B cell (primary cell): ENCODE results near the gene IGF1R. TPM values are rescaled to one million over a fixed set of nuclear protein-coding genes. Genes with fewer than 3 reads are reported as not detected.

Experiments
- ATAC-seq: fragments of 200-7000 bp; cut with Tn5 transposase; one replicate; pipeline ENCODE4 v1.10.0; 2021; ENCODE audit warnings: low read depth, mild to moderate bottlenecking, moderate number of reproducible peaks, moderate library complexity
- CTCF ChIA-PET: fragments of 350-600 bp; sonication (Branson Sonifier 250); formaldehyde crosslinking; loops from one replicate; lab custom pipeline; 2021; ENCODE audit warnings: antibody characterized with exemption, inconsistent platforms; lab: Charles Lee
- POLR2A ChIA-PET: fragments of 350-600 bp; sonication (Branson Sonifier 250); formaldehyde crosslinking; loops from one replicate; lab custom pipeline; 2021; ENCODE audit warnings: antibody characterized with exemption; lab: Charles Lee
- DNase-seq: peaks from one replicate; pipeline ENCODE4 v3.0.0; 2013
- H2AFZ ChIP-seq: 2 replicates; pipeline ENCODE4 v1.6.1; 2012; ENCODE audit warnings: mild to moderate bottlenecking, low read depth, low read length; ENCODE audit not compliant: insufficient read depth, poor library complexity, severe bottlenecking
- H3K27ac ChIP-seq, 2 donors: 1 replicate in 1 of 2; 2 replicates in 1 of 2; pipeline ENCODE4 v1.5.1; 2012 to 2013; ENCODE audit warnings: low read length in 2 of 2, mild to moderate bottlenecking in 2 of 2, moderate library complexity in 1 of 2
- H3K27me3 ChIP-seq, 4 experiments: fragments of 200-600 bp in 1 of 4; sonication (generic) in 1 of 4; replicated peaks in 1 of 4; 1 replicate in 2 of 4; 2 replicates in 2 of 4; pipeline versions ENCODE4 v1.6.1 to v1.7.0; 2013 to 2016; ENCODE audit warnings: low read length in 3 of 4, mild to moderate bottlenecking in 2 of 4, mixed read lengths in 1 of 4, moderate library complexity in 1 of 4; ENCODE audit not compliant: insufficient read depth in 4 of 4, control insufficient read depth in 3 of 4; ENCODE audit errors: control extremely low read depth in 1 of 4
- H3K36me3 ChIP-seq, 2 experiments: replicated peaks in 1 of 2; 1 replicate in 1 of 2; 2 replicates in 1 of 2; pipeline versions ENCODE4 v1.6.1 to v1.7.1; 2013; ENCODE audit warnings: low read length in 1 of 2; ENCODE audit not compliant: insufficient read depth in 2 of 2, control insufficient read depth in 1 of 2; ENCODE audit errors: control extremely low read depth in 1 of 2, extremely low read depth in 1 of 2
- H3K4me1 ChIP-seq, 2 donors: fragments of 200-600 bp in 1 of 2; sonication (generic) in 1 of 2; 1 replicate in 1 of 2; 2 replicates in 1 of 2; pipeline versions ENCODE4 v1.5.1 to v1.6.1; 2013 to 2017; ENCODE audit warnings: low read length in 2 of 2; ENCODE audit not compliant: control insufficient read depth in 2 of 2, insufficient read depth in 2 of 2
- H3K4me2 ChIP-seq: replicated peaks from 2 replicates; pipeline ENCODE3; 2012; ENCODE audit warnings: mild to moderate bottlenecking, low read depth, low read length; ENCODE audit not compliant: poor library complexity, severe bottlenecking
- H3K4me3 ChIP-seq, 5 experiments: fragments of 200-600 bp in 1 of 5; sonication (generic) in 1 of 5; 1 replicate in 3 of 5; 2 replicates in 2 of 5; pipeline versions ENCODE4 v1.5.1 to v1.7.0; 2011 to 2016; ENCODE audit warnings: low read length in 4 of 5, mild to moderate bottlenecking in 4 of 5, low read depth in 2 of 5, control low read depth in 1 of 5, moderate library complexity in 1 of 5; ENCODE audit not compliant: insufficient read depth in 1 of 5; ENCODE audit errors: control extremely low read depth in 1 of 5, extremely low read depth in 1 of 5
- H3K79me2 ChIP-seq: fragments of 200-600 bp; sonication (generic); one replicate; pipeline ENCODE4 v1.6.0; 2016; ENCODE audit warnings: low read length; ENCODE audit not compliant: control insufficient read depth, insufficient read depth
- H3K9ac ChIP-seq: fragments of 200-600 bp; sonication (generic); 2 replicates; pipeline ENCODE4 v1.6.1; 2017; ENCODE audit warnings: mild to moderate bottlenecking, low read length, moderate library complexity
- H3K9me3 ChIP-seq, 3 donors: one replicate each; pipeline versions ENCODE4 v1.6.1 to v1.7.1; 2013; ENCODE audit warnings: low read length in 2 of 3; ENCODE audit not compliant: control insufficient read depth in 2 of 3, insufficient read depth in 1 of 3; ENCODE audit errors: control extremely low read depth in 1 of 3
- H4K20me1 ChIP-seq: 2 replicates; pipeline ENCODE4 v1.6.0; 2012; ENCODE audit warnings: mild to moderate bottlenecking, low read length; ENCODE audit not compliant: insufficient read depth, control insufficient read depth, poor library complexity, severe bottlenecking
- H3K27ac Mint-ChIP-seq: one replicate; pipeline ENCODE4 v1.8.0; 2021; ENCODE audit warnings: mixed read lengths
- H3K27me3 Mint-ChIP-seq: one replicate; pipeline ENCODE4 v1.8.0; 2021; ENCODE audit warnings: mixed read lengths
- H3K4me1 Mint-ChIP-seq: one replicate; pipeline ENCODE4 v1.8.0; 2021; ENCODE audit warnings: mixed read lengths
- H3K4me3 Mint-ChIP-seq: one replicate; pipeline ENCODE4 v1.8.0; 2021; ENCODE audit warnings: mixed read lengths
- H3K9me3 Mint-ChIP-seq: one replicate; pipeline ENCODE4 v1.8.0; 2022; ENCODE audit warnings: mixed read lengths; ENCODE audit not compliant: insufficient read depth
- CTCF ChIP-seq: fragments of 200-600 bp; IDR thresholded peaks from one replicate; pipeline ENCODE4 v1.8.0; 2022; ENCODE audit warnings: antibody characterized with exemption, mild to moderate bottlenecking
- EZH2 ChIP-seq: IDR thresholded peaks from 2 replicates; pipeline ENCODE4 v1.6.1; 2012; ENCODE audit warnings: borderline replicate concordance, low read depth, mild to moderate bottlenecking, moderate library complexity, low read length; ENCODE audit not compliant: insufficient read depth, poor library complexity, severe bottlenecking
- WGBS: methylation state at CpG from one replicate; pipeline ENCODE4 v1.1.5; 2013; ENCODE audit warnings: missing lambda C conversion rate; ENCODE audit not compliant: insufficient coverage; 5-methylcytosine and 5-hydroxymethylcytosine counted together
- intact Hi-C: fragments of 100-400 bp; cut with micrococcal nuclease; formaldehyde crosslinking; loops from one replicate; pipeline ENCODE4 v1.10.0; 2022
- polyA plus RNA-seq: library from polyadenylated mRNA; depleted of rRNA; stranded (reverse); fragments of >200 nt; gene quantifications from 2 replicates; pipeline ENCODE4 v1.2.3, GENCODE V29; 2012
- total RNA-seq, 2 donors: library from RNA; stranded (reverse); fragments of 120-200 nt in 1 of 2; gene quantifications; 1 replicate in 1 of 2; 2 replicates in 1 of 2; pipeline versions ENCODE4 v1.2.3 to v1.2.4, GENCODE V29; 2013 to 2022

IGF1R gene
- total and polyA plus RNA-seq, 2 donors (not counting 1 experiment from before 2014, with no cell fraction given): 5.4 to 23.1 TPM

- intact Hi-C loops: no loop called here
- Histone ChIP-seq H3K4me3 (no peak overlapping the region), H3K27ac (no peak overlapping the region), H3K36me3 (no peaks in the 10 kb centered on the region), H3K79me2 (no peaks in the 10 kb centered on the region), H3K9me3 (peaks cover 0 to 3% (median 0%) of the 10 kb centered on the region in 3 donors), H3K9ac (no peak overlapping the region), H3K4me1 (no peaks in the 10 kb centered on the region), H3K4me2 (no peak overlapping the region), H3K27me3 (no peaks in the 10 kb centered on the region), H4K20me1 (no peaks in the 10 kb centered on the region), H2AFZ (no peak overlapping the region)
- no peak overlapping the region for H3K27ac Mint-ChIP-seq
- no peaks in the 10 kb centered on the region for H3K9me3 Mint-ChIP-seq
- POLR2A ChIA-PET: no interaction called here
- no peak for TF ChIP-seq EZH2
- TF ChIP-seq CTCF: no peak
- ATAC-seq (no peak), DNase-seq (no peak)
- CTCF ChIA-PET: interaction anchor here (0.7 to 1.0 kb wide), 2 partner anchors 33 to 64 kb away, joined by 3 to 4 read pairs; no protein-coding TSS in a partner anchor
- H3K4me1 Mint-ChIP-seq: no peaks in the 10 kb centered on the region
- no peaks in the 10 kb centered on the region for H3K27me3 Mint-ChIP-seq
- 83% methylated on average over 1 of the region's 2 CpGs for WGBS
- no peak overlapping the region for H3K4me3 Mint-ChIP-seq
Observed at GRCh38 chr15:98817745-98818144, 169.4 kb downstream of the IGF1R start.

- peaks cover 4% of the 10 kb centered on the region for H3K4me1 Mint-ChIP-seq
- H3K27me3 Mint-ChIP-seq: no peaks in the 10 kb centered on the region
- Histone ChIP-seq H3K4me1 (no peaks in the 10 kb centered on the region), H3K27me3 (no peaks in the 10 kb centered on the region), H3K4me2 (no peak overlapping the region), H3K4me3 (no peak overlapping the region), H2AFZ (no peak overlapping the region), H3K27ac (no peak overlapping the region), H3K79me2 (no peaks in the 10 kb centered on the region), H3K9ac (no peak overlapping the region), H3K9me3 (peaks cover 1 to 13% (median 3%) of the 10 kb centered on the region in 3 donors), H4K20me1 (no peaks in the 10 kb centered on the region), H3K36me3 (no peaks in the 10 kb centered on the region)
- no CpG with 5 or more reads among the region's 2 CpGs for WGBS
- H3K27ac Mint-ChIP-seq: no peak overlapping the region
- POLR2A ChIA-PET: no interaction called here
- CTCF ChIA-PET: no interaction called here
- DNase-seq: no peak
- no peak for ATAC-seq
- no peaks in the 10 kb centered on the region for H3K9me3 Mint-ChIP-seq
- intact Hi-C loops: no loop called here
- H3K4me3 Mint-ChIP-seq: no peak overlapping the region
- TF ChIP-seq EZH2: no peak
- no peak for TF ChIP-seq CTCF
Observed at GRCh38 chr15:98823012-98823458, 174.7 kb downstream of the IGF1R start.
